ENCODE data around the gene TRIM67.

GRCh38 chr1:231138236-231138635, 23.6 kb upstream of the TRIM67 start:
- TF ChIP-seq BHLHE40 (IDR thresholded peaks at IDR 0.05; ENCODE audit: low read depth, low read length) = no peak
- no peak for TF ChIP-seq CTCF (IDR thresholded peaks at IDR 0.05)
- no peak for TF ChIP-seq POLR2A (IDR thresholded peaks at IDR 0.05; ENCODE audit: low read length)
- no peak for TF ChIP-seq ZC3H11A (IDR thresholded peaks at IDR 0.05)
- TF ChIP-seq NR3C1 (IDR thresholded peaks at IDR 0.05) = no peak
- TF ChIP-seq RAD21 (conservative IDR thresholded peaks at IDR 0.05 in 1 of 2, IDR thresholded peaks at IDR 0.05 in 1 of 2) = no peak
- TF ChIP-seq E2F6 (IDR thresholded peaks at IDR 0.05; ENCODE audit: borderline replicate concordance, low read depth) = no peak
- TF ChIP-seq JUNB (IDR thresholded peaks at IDR 0.05) = no peak
- TF ChIP-seq MYC (IDR thresholded peaks at IDR 0.05; ENCODE audit: borderline replicate concordance, low read length) = no peak
- TF ChIP-seq FOSB (CRISPR knock-in tag; IDR thresholded peaks at IDR 0.05) = no peak
- no peak for TF ChIP-seq RARB (CRISPR knock-in tag; IDR thresholded peaks at IDR 0.05)
- no peak for TF ChIP-seq HDAC2 (IDR thresholded peaks at IDR 0.05)
- no peak for TF ChIP-seq EP300 (IDR thresholded peaks at IDR 0.05)
- no peak for TF ChIP-seq RFX5 (IDR thresholded peaks at IDR 0.05)

All from A549 (cell line).